Adipocyte (in vitro differentiated cells): ENCODE measurements around the gene LSG1.

Experiments used
- DNase-seq: peaks from one replicate; pipeline ENCODE4 v3.0.0-alpha.2; 2015; ENCODE audit warnings: low read depth
- H3K27me3 ChIP-seq: replicated peaks from 2 replicates; pipeline ENCODE4 v1.7.0; 2013; ENCODE audit warnings: mild to moderate bottlenecking, low read length, moderate library complexity; ENCODE audit not compliant: control insufficient read depth, insufficient read depth
- H3K36me3 ChIP-seq: 2 replicates; pipeline ENCODE4 v1.7.0; 2013; ENCODE audit warnings: low read length, mild to moderate bottlenecking, moderate library complexity; ENCODE audit not compliant: control insufficient read depth, insufficient read depth, severe bottlenecking
- H3K4me1 ChIP-seq: 2 replicates; pipeline ENCODE4 v1.7.0; 2013; ENCODE audit warnings: mild to moderate bottlenecking, low read length, moderate library complexity; ENCODE audit not compliant: control insufficient read depth, insufficient read depth
- H3K4me3 ChIP-seq: 2 replicates; pipeline ENCODE4 v1.7.0; 2013; ENCODE audit warnings: mild to moderate bottlenecking, low read length, moderate library complexity
- H3K9ac ChIP-seq: 2 replicates; pipeline ENCODE4 v1.7.0; 2013; ENCODE audit warnings: mild to moderate bottlenecking, low read length, moderate library complexity
- H3K9me3 ChIP-seq: 2 replicates; pipeline ENCODE4 v1.7.0; 2013; ENCODE audit warnings: mild to moderate bottlenecking, low read length, moderate library complexity; ENCODE audit not compliant: control insufficient read depth

LSG1 gene

DNA sequence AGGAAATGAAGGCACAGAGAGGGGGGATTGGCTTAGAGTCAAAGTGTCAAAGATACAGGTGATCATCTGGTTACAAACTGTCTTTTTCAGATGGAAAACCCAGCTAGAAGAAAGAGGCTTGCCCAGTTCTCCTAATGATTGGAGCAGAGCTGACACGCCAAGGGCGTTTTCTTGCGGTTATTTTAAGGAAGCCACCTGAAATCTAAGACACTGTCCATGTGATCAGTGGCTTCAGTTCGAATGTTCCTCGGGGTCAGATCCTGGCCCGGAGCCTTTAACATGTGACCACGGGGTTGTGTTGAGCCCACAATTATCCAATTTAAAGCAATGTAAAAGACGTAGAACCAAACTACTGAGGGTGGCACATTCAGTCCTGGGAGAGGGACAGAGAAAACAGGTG lies 33.2 kb upstream of the LSG1 start:
- Histone ChIP-seq H3K9ac (no peak overlapping the region), H3K27me3 (peaks cover 17% of the 10 kb centered on the region), H3K4me1 (no peaks in the 10 kb centered on the region), H3K9me3 (no peaks in the 10 kb centered on the region), H3K36me3 (no peaks in the 10 kb centered on the region), H3K4me3 (no peak overlapping the region)
- no peak for DNase-seq

DNA sequence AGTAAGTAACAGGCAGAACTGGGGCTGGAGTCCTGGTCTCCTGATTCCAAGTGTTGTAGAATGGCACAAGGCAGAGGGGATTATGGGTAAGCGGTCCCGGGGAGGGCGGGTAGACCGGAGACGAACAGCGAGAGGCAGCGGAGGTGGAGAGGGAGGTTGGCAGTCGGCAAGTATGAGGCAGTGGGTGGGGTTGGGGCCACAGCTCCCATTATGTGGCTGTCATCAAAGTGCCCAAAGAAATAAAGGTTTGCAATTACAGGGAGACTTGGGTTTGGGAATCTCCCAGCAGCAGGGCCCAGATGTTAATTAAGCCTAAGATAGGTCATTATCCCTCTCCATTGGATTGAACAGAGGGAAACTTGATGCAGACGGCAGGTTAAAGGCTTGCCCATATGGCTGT lies 30.6 kb upstream of the LSG1 start:
- H3K4me1 ChIP-seq: no peaks in the 10 kb centered on the region
- peaks cover 12% of the 10 kb centered on the region for H3K27me3 ChIP-seq
- no peak for DNase-seq
- no peaks in the 10 kb centered on the region for H3K36me3 ChIP-seq
- peaks cover 19% of the 10 kb centered on the region for H3K9me3 ChIP-seq
- H3K4me3 ChIP-seq: no peak overlapping the region
- H3K9ac ChIP-seq: no peak overlapping the region

- DNase-seq: no peak
- Histone ChIP-seq H3K9ac (no peak overlapping the region), H3K9me3 (peaks cover 20% of the 10 kb centered on the region), H3K4me1 (no peaks in the 10 kb centered on the region), H3K4me3 (no peak overlapping the region), H3K36me3 (no peaks in the 10 kb centered on the region), H3K27me3 (peaks cover 10% of the 10 kb centered on the region)
These were observed 24.7 kb upstream of the LSG1 start for GRCh38 chr3:194696702-194697101.

DNA sequence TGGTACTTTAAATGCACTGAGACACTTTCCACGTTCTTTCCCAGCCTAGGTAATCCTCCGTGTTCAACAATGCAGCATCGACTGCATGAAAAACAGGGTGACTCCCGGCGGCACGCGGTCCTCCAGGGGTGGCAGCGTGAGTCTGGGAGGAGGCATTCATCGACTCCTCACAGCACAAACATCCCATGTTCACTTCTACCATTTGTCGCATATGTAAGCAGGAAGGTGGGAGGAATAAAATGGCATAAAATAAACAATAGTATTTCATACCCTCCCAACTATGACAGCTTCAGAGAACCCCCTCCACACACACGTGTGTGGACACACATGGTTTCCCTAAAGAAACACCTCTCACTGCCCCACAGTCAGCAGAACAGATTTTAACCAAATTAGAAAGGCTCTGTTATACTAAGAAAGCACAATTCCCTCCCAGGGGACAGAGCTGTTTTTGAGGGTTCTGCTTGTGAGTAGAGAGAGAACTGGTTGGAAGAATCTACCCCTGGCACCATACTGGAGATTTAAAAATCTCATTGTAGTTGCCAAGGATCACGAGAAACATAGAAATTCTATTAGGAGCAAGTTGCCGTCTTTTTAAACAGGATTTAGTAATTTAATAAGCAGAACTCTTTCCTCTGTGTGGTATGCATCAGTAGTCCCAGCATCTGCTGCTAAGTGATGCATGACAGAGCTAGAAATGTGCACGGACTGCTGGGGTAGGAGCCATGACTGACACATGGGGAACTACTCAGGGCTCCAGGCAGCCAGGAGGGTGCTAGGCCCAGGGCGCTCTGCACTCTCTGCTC lies 19.7 kb upstream of the LSG1 start:
- H3K9ac ChIP-seq: no peak overlapping the region
- H3K4me1 ChIP-seq: peaks cover 25% of the 10 kb centered on the region
- H3K36me3 ChIP-seq: no peaks in the 10 kb centered on the region
- no peaks in the 10 kb centered on the region for H3K9me3 ChIP-seq
- no peak overlapping the region for H3K4me3 ChIP-seq
- H3K27me3 ChIP-seq: peaks cover 5% of the 10 kb centered on the region
- peak; percentile 79 for DNase-seq

GRCh38 chr3:194690501-194691372 lies 18.7 kb upstream of the LSG1 start:
- H3K27me3 ChIP-seq: no peaks in the 10 kb centered on the region
- H3K4me1 ChIP-seq: peaks cover 25% of the 10 kb centered on the region
- no peaks in the 10 kb centered on the region for H3K9me3 ChIP-seq
- no peak overlapping the region for H3K4me3 ChIP-seq
- H3K36me3 ChIP-seq: no peaks in the 10 kb centered on the region
- H3K9ac ChIP-seq: no peak overlapping the region
- DNase-seq: peak; percentile 34

DNA sequence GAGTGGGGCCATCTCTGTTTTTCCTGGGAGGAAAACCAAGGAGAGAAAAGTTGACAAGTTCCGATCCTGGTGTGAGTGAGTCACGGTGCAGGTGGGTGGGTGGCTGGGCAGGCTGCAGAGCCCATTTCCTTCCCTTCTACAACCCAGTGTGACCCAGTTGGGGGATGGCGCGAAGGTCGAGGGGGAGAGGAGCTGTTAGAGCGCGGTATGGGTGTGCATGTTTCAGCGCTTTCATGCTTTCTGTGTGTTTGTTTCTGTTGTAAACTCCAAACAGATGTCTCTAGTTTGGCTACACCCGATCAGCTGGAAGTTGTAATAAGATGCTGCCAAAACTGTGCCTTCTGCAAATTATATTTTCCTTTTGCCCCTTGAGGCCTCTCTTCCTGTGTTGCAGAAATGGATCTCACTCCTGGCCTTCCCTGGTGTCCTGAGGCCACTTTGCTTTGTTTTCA lies 17.5 kb upstream of the LSG1 start:
- DNase-seq: peak; percentile 94
- Histone ChIP-seq H3K9ac (peak overlapping the region; percentile 88), H3K4me3 (peak overlapping the region; percentile 90), H3K27me3 (no peaks in the 10 kb centered on the region), H3K4me1 (peaks cover 31% of the 10 kb centered on the region), H3K36me3 (no peaks in the 10 kb centered on the region), H3K9me3 (no peaks in the 10 kb centered on the region)

- H3K4me3 ChIP-seq: peak overlapping the region; percentile 90
- H3K27me3 ChIP-seq: no peaks in the 10 kb centered on the region
- no peaks in the 10 kb centered on the region for H3K36me3 ChIP-seq
- H3K9ac ChIP-seq: peak overlapping the region; percentile 88
- H3K9me3 ChIP-seq: no peaks in the 10 kb centered on the region
- peaks cover 31% of the 10 kb centered on the region for H3K4me1 ChIP-seq
- peak; percentile 32 for DNase-seq
These were observed 17.0 kb upstream of the LSG1 start for GRCh38 chr3:194688946-194689345.

GRCh38 chr3:194688200-194688740 lies 16.3 kb upstream of the LSG1 start:
- H3K36me3 ChIP-seq: no peaks in the 10 kb centered on the region
- H3K9me3 ChIP-seq: no peaks in the 10 kb centered on the region
- H3K4me3 ChIP-seq: peak overlapping the region; percentile 90
- H3K4me1 ChIP-seq: peaks cover 33% of the 10 kb centered on the region
- peak overlapping the region; percentile 88 for H3K9ac ChIP-seq
- no peaks in the 10 kb centered on the region for H3K27me3 ChIP-seq
- peak; percentile 63 for DNase-seq

DNA sequence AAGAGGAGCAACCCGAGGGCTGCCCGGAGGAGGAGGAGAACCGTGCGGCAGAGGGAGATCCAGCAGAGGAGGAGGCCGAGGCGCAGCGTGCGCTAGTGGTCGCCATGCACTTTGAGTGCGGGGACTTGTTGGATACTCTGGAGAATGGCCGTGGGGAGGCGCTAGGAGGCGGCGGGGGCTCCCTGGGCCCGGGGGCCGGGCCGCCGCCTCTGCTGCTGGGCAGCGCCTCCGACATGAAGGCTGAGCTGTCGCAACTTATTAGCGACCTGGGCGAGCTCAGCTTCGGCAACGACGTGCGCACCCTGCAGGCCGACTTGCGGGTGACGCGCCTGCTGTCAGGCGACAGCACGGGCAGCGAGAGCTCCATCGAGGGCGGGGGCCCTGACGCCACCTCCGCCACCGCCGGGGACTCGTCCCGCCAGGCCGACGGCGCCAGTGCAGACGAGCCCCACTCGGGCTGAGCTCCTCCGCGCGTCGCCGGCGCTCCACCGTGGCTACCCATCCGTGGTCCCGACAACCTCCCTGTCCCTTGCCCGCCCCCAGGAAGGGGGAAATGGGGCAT lies 15.7 kb upstream of the LSG1 start:
- peak overlapping the region; percentile 90 for H3K4me3 ChIP-seq

DNA sequence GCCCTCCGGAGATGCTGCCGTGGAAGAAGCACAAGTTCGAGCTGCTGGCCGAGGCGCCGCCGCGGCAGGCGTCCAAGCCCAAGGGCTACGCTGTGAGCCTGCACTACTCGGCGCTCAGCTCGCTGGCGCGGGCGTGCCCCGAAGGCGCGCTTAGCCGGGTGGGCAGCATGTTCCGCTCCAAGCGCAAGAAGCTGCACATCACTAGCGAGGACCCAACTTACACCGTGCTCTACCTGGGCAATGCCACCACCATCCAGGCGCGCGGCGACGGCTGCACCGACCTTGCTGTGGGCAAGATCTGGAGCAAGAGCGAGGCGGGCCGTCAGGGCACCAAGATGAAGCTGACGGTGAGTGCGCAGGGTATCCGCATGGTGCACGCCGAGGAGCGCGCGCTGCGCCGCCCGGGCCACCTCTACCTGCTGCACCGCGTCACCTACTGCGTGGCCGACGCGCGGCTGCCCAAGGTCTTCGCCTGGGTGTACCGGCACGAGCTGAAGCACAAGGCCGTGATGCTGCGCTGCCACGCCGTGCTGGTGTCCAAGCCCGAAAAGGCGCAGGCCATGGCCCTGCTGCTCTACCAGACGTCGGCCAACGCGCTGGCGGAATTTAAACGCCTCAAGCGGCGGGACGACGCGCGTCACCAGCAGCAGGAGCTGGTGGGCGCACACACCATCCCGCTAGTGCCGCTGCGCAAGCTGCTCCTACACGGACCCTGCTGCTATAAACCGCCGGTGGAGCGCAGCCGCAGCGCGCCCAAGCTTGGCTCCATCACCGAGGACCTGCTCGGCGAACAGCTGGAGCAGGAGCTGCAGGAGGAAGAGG lies 15.0 kb upstream of the LSG1 start:
- DNase-seq: peak; percentile 56
- Histone ChIP-seq H3K9ac (peak overlapping the region; percentile 88), H3K27me3 (no peaks in the 10 kb centered on the region), H3K9me3 (no peaks in the 10 kb centered on the region), H3K36me3 (no peaks in the 10 kb centered on the region), H3K4me1 (peaks cover 40% of the 10 kb centered on the region), H3K4me3 (peak overlapping the region; percentile 90)

More for the DNA sequence above, 15.7 kb upstream of the LSG1 start:
- H3K27me3 ChIP-seq: no peaks in the 10 kb centered on the region
- peak; percentile 79 for DNase-seq
- H3K36me3 ChIP-seq: no peaks in the 10 kb centered on the region
- peak overlapping the region; percentile 88 for H3K9ac ChIP-seq
- peaks cover 39% of the 10 kb centered on the region for H3K4me1 ChIP-seq
- no peaks in the 10 kb centered on the region for H3K9me3 ChIP-seq
